Mucosa of stomach (tissue), 1 donor: Measurements from ENCODE around the gene MYH9.
A peak's percentile ranks its signal among the peaks of the same experiment; 100 is the strongest.

Source experiments
- H3K27me3 ChIP-seq: one replicate; pipeline ENCODE4 v1.7.0; 2013; ENCODE audit warnings: mild to moderate bottlenecking, low read length; ENCODE audit not compliant: control insufficient read depth, insufficient read depth
- H3K36me3 ChIP-seq: one replicate; pipeline ENCODE4 v1.7.0; 2013; ENCODE audit warnings: low read length; ENCODE audit not compliant: control insufficient read depth, insufficient read depth
- H3K4me1 ChIP-seq: one replicate; pipeline ENCODE4 v1.7.0; 2013; ENCODE audit warnings: mild to moderate bottlenecking, low read length; ENCODE audit not compliant: control insufficient read depth, insufficient read depth
- H3K4me3 ChIP-seq: one replicate; pipeline ENCODE4 v1.7.0; 2013; ENCODE audit warnings: low read length
- H3K9ac ChIP-seq: one replicate; pipeline ENCODE4 v1.7.0; 2013; ENCODE audit warnings: mild to moderate bottlenecking, low read length, moderate library complexity
- H3K9me3 ChIP-seq: one replicate; pipeline ENCODE4 v1.7.0; 2013; ENCODE audit warnings: mild to moderate bottlenecking, low read length, moderate library complexity; ENCODE audit not compliant: control insufficient read depth
- donor health status: Pancreatic carcinoma.

MYH9 gene

GRCh38 chr22:36367479-36367878 is 20.3 kb downstream of the MYH9 start:
- Histone ChIP-seq H3K27me3 (no peaks in the 10 kb centered on the region), H3K9ac (no peak overlapping the region), H3K9me3 (no peaks in the 10 kb centered on the region), H3K4me3 (no peak overlapping the region), H3K4me1 (peaks cover 94% of the 10 kb centered on the region), H3K36me3 (no peaks in the 10 kb centered on the region)

DNA sequence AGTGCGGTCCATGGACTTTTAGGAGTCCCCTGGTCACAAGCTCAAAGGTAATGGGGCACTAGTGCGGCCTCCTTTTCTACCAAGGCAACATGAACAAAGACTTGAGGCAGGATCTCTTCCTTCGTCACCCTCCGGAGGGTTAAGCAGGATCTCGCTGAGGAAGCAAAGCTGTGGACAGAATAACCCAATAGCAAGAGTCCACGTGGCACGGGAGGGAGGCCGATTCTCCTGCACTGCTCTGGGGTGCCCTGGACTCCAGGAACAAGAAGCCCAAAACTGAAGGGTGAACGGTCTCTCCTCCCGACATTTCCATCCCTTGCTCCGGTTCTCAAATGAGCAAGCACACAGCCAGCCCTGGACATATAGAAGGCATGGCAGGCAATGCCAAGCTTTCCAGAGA is 20.7 kb downstream of the MYH9 start:
- no peaks in the 10 kb centered on the region for H3K36me3 ChIP-seq
- no peak overlapping the region for H3K4me3 ChIP-seq
- H3K4me1 ChIP-seq = peaks cover 94% of the 10 kb centered on the region
- no peak overlapping the region for H3K9ac ChIP-seq
- H3K9me3 ChIP-seq = no peaks in the 10 kb centered on the region
- no peaks in the 10 kb centered on the region for H3K27me3 ChIP-seq

DNA sequence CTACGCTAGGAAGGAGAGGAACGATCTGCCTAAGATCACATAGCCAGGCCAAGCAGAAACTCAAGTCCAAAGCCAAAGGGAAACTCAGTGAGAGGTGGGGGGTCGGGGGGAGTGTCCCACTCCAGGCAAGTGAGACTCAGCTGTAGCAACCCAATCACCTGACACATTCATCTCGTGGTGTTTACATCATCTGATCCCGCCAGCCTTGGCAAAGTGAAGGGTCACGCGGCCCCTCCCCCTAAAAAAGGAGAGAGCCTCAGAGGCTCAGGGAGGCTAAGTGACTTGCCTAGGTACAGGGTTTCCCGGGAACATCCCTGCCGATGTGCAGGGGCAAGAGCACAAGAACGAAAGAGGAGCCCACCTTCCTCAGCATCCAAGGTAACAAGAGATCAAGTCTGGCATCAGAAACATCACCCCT is 21.5 kb downstream of the MYH9 start:
- no peaks in the 10 kb centered on the region for H3K36me3 ChIP-seq
- H3K4me3 ChIP-seq = no peak overlapping the region
- H3K4me1 ChIP-seq = peaks cover 94% of the 10 kb centered on the region
- no peak overlapping the region for H3K9ac ChIP-seq
- no peaks in the 10 kb centered on the region for H3K27me3 ChIP-seq
- no peaks in the 10 kb centered on the region for H3K9me3 ChIP-seq

GRCh38 chr22:36365020-36365411 is 22.8 kb downstream of the MYH9 start:
- Histone ChIP-seq H3K4me1 (peaks cover 91% of the 10 kb centered on the region), H3K36me3 (no peaks in the 10 kb centered on the region), H3K9me3 (no peaks in the 10 kb centered on the region), H3K27me3 (no peaks in the 10 kb centered on the region), H3K4me3 (no peak overlapping the region), H3K9ac (no peak overlapping the region)

GRCh38 chr22:36364255-36365019 is 23.3 kb downstream of the MYH9 start:
- Histone ChIP-seq H3K4me1 (peaks cover 91% of the 10 kb centered on the region), H3K9me3 (no peaks in the 10 kb centered on the region), H3K27me3 (no peaks in the 10 kb centered on the region), H3K9ac (no peak overlapping the region), H3K36me3 (no peaks in the 10 kb centered on the region), H3K4me3 (no peak overlapping the region)

DNA sequence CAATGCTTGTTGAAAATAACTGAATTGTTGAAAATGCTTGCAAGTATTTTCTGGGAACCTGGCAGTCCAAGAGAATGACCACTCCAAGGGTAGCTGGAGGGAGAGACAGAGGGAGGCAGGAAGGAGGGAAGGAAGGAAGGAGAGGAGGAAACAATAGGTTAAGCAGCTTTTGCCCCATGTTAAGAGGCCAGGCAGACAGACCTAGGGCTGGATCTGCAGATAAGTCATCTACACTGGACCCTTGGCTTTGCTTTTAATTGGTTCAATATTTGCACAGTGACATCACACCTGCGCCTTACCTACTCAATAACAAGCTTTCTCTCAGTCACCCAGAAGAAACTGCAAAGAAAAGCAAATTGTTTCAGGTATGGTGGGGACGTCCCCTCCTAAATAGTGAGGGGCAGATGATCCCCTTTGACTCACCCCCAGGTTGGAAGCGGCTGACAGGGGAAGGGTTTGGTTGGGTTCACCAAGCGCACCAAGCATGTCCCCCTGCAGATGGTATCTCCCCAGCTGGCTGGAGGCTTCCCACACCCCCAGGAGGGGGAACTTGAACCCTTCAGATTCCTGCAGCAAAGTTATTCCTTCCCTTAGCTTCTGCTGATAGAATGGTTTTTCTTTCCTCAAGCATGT is 24.3 kb downstream of the MYH9 start:
- Histone ChIP-seq H3K9me3 (no peaks in the 10 kb centered on the region), H3K9ac (peak overlapping the region; percentile 56), H3K4me1 (peaks cover 91% of the 10 kb centered on the region), H3K4me3 (peak overlapping the region; percentile 7), H3K27me3 (no peaks in the 10 kb centered on the region), H3K36me3 (no peaks in the 10 kb centered on the region)

GRCh38 chr22:36362932-36363331 is 24.8 kb downstream of the MYH9 start:
- Histone ChIP-seq H3K9ac (peak overlapping the region; percentile 56), H3K9me3 (no peaks in the 10 kb centered on the region), H3K36me3 (no peaks in the 10 kb centered on the region), H3K4me3 (peak overlapping the region; percentile 7), H3K4me1 (peaks cover 88% of the 10 kb centered on the region), H3K27me3 (no peaks in the 10 kb centered on the region)

- Histone ChIP-seq H3K9me3 (no peaks in the 10 kb centered on the region), H3K9ac (peak overlapping the region; percentile 14), H3K27me3 (no peaks in the 10 kb centered on the region), H3K4me3 (no peak overlapping the region), H3K4me1 (peaks cover 88% of the 10 kb centered on the region), H3K36me3 (no peaks in the 10 kb centered on the region)
Observed at GRCh38 chr22:36362075-36362474, 25.7 kb downstream of the MYH9 start.

DNA sequence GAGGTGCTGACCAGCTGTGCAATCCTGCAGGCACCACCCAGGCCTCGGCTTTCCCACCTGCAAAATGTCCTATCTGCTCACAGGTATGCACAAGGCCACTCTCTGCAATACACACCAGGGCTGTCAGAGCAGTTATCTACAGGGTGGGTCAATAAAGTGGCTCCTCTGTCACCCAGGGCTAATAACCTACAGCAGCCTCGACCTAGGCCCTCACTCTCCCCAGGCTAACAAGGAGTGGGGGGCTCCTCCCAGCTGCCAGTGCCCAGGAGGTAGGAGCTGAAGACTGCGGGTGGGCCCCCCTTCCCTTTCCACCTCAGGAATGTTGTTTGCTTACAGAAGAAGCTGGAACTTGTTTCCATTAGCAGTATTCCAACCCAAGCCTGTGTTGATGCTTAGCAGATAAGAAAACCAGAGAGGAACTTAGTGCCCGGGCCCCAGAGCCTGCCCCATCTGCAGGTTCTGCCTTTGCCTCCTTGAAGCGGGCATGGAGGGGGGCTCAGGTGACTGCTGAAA is 26.8 kb downstream of the MYH9 start:
- Histone ChIP-seq H3K4me1 (peaks cover 85% of the 10 kb centered on the region), H3K4me3 (no peak overlapping the region), H3K9me3 (no peaks in the 10 kb centered on the region), H3K9ac (peak overlapping the region; percentile 31), H3K36me3 (no peaks in the 10 kb centered on the region), H3K27me3 (no peaks in the 10 kb centered on the region)

DNA sequence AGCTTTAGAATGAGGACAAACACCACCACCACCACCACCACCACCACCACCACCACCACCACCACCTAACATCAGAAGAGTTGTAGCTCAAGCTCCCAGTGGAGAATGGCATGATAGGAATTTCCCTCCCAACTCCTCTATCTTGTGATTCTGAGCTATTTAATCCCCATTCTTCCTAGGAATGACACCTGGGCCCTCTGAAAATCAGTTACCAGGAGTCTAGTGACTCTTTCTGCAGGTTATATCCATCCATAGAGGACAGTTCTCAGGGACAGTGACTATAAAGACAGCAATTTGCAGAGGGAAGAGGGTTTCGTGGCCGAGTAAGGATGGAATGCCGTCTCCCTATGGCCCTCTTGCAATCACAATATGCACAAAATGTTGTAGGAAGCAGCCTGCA is 27.8 kb downstream of the MYH9 start:
- no peaks in the 10 kb centered on the region for H3K9me3 ChIP-seq
- no peaks in the 10 kb centered on the region for H3K27me3 ChIP-seq
- peaks cover 88% of the 10 kb centered on the region for H3K4me1 ChIP-seq
- H3K4me3 ChIP-seq = no peak overlapping the region
- H3K36me3 ChIP-seq = no peaks in the 10 kb centered on the region
- H3K9ac ChIP-seq = no peak overlapping the region

GRCh38 chr22:36359470-36359996 is 28.2 kb downstream of the MYH9 start:
- no peaks in the 10 kb centered on the region for H3K36me3 ChIP-seq
- no peaks in the 10 kb centered on the region for H3K27me3 ChIP-seq
- no peak overlapping the region for H3K4me3 ChIP-seq
- H3K9me3 ChIP-seq = no peaks in the 10 kb centered on the region
- peaks cover 88% of the 10 kb centered on the region for H3K4me1 ChIP-seq
- H3K9ac ChIP-seq = peak overlapping the region; percentile 38
